ENCODE data around the gene NFIB. TPM values are rescaled to one million over a fixed set of nuclear protein-coding genes. Genes with fewer than 3 reads are reported as not detected.

The NFIB gene
- total and polyA plus RNA-seq, 2 donors (not counting 3 experiments of a cell fraction or from before 2014, with no cell fraction given) = 26.4 to 174 TPM

- CTCF ChIA-PET = interaction anchor here (1.6 kb wide), 1 partner anchor 14 kb away, joined by 5 read pairs; no protein-coding TSS in a partner anchor
- FAIRE-seq = no peak
- Histone ChIP-seq H3K9ac (replicated peaks; ENCODE audit: extremely low read depth, insufficient read depth, low read length) (no peak overlapping the region), H4K20me1 (replicated peaks; ENCODE audit: control insufficient read depth, extremely low read depth, insufficient read depth, low read length) (no peaks in the 10 kb centered on the region), H3K9me3 (replicated peaks; ENCODE audit: control insufficient read depth, insufficient read depth, low read length) (no peaks in the 10 kb centered on the region), H3K36me3 (ENCODE audit: control insufficient read depth in 2 of 2, extremely low read depth in 1 of 2, insufficient read depth in 2 of 2, low read length in 2 of 2) (no peaks in the 10 kb centered on the region), H3K27ac (ENCODE audit: insufficient read depth, low read depth, low read length) (no peak overlapping the region), H3K9me1 (replicated peaks; ENCODE audit: control insufficient read depth, extremely low read depth, insufficient read depth, low read length) (no peaks in the 10 kb centered on the region), H3K79me2 (ENCODE audit: control insufficient read depth, insufficient read depth, low read length) (no peaks in the 10 kb centered on the region), H3K4me2 (ENCODE audit: insufficient read depth, low read length) (no peak overlapping the region), H3K27me3 (ENCODE audit: control insufficient read depth in 2 of 2, insufficient read depth in 2 of 2, low read length in 2 of 2) (no peaks in the 10 kb centered on the region), H2AFZ (ENCODE audit: low read depth, low read length) (no peak overlapping the region), H3K4me1 (ENCODE audit: control insufficient read depth, extremely low read depth, insufficient read depth, low read length) (no peaks in the 10 kb centered on the region), H3K4me3 (replicated peaks in 1 of 3; ENCODE audit: insufficient read depth in 1 of 3, low read depth in 1 of 3, low read length in 3 of 3) (no peak overlapping the region)
- intact Hi-C loops (cut with micrococcal nuclease) (no loop called here), dilution Hi-C loops (cut with MboI; ENCODE audit: extremely low pct_ligation_motif_present, low sequenced_read_pairs) (no loop called here)
- no TSS peak for BruUV-seq (replicated peaks)
- DNase-seq (ENCODE audit: low read depth, low spot score) = no peak
- TF ChIP-seq GATA2 (IDR thresholded peaks at IDR 0.05; ENCODE audit: insufficient read depth, insufficient read length, low read depth, low read length) (no peak), JUN (IDR thresholded peaks at IDR 0.05; ENCODE audit: borderline replicate concordance, insufficient read depth, insufficient read length, low read depth) (no peak), EZH2 (IDR thresholded peaks at IDR 0.05; ENCODE audit: borderline replicate concordance, low read depth, low read length, severe bottlenecking) (no peak), FOS (IDR thresholded peaks at IDR 0.05; ENCODE audit: borderline replicate concordance, insufficient read depth, low read length) (no peak), POLR2A (IDR thresholded peaks at IDR 0.05; ENCODE audit: low read depth, low read length) (no peak), POLR2AphosphoS5 (IDR thresholded peaks at IDR 0.05; ENCODE audit: insufficient read depth, low read depth, low read length) (no peak), MYC (IDR thresholded peaks at IDR 0.05; ENCODE audit: low read depth, low read length) (no peak)
- TF ChIP-seq, protein P1, sequence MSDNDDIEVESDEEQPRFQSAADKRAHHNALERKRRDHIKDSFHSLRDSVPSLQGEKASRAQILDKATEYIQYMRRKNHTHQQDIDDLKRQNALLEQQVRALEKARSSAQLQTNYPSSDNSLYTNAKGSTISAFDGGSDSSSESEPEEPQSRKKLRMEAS (IDR thresholded peaks at IDR 0.05; ENCODE audit: insufficient read depth, insufficient read length) = no peak
- TF ChIP-seq, protein P2, sequence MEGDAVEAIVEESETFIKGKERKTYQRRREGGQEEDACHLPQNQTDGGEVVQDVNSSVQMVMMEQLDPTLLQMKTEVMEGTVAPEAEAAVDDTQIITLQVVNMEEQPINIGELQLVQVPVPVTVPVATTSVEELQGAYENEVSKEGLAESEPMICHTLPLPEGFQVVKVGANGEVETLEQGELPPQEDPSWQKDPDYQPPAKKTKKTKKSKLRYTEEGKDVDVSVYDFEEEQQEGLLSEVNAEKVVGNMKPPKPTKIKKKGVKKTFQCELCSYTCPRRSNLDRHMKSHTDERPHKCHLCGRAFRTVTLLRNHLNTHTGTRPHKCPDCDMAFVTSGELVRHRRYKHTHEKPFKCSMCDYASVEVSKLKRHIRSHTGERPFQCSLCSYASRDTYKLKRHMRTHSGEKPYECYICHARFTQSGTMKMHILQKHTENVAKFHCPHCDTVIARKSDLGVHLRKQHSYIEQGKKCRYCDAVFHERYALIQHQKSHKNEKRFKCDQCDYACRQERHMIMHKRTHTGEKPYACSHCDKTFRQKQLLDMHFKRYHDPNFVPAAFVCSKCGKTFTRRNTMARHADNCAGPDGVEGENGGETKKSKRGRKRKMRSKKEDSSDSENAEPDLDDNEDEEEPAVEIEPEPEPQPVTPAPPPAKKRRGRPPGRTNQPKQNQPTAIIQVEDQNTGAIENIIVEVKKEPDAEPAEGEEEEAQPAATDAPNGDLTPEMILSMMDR (IDR thresholded peaks at IDR 0.05; ENCODE audit: extremely low read depth in 1 of 2, insufficient read depth in 1 of 2, low read depth in 1 of 2, low read length in 2 of 2) = no peak
- POLR2A ChIA-PET = no interaction called here
Measured at GRCh38 chr9:14066032-14066431, 247.9 kb downstream of the NFIB start.

Data from endothelial cell of umbilical vein (primary cell).